Thyroid gland (tissue), 4 donors: ENCODE measurements around the gene NFIA.

Experiments used
- CTCF ChIP-seq, 6 experiments: fragments of 200-600 bp in 3 of 6; fragments of 450-650 bp in 3 of 6; sonication (generic) in 3 of 6; IDR thresholded peaks; one replicate each; pipeline ENCODE4 v1.5.1; 2016 to 2019; ENCODE audit warnings: antibody characterized with exemption in 6 of 6, mild to moderate bottlenecking in 2 of 6, inconsistent platforms in 1 of 6, moderate library complexity in 1 of 6
- POLR2A ChIP-seq, 2 donors: fragments of 450-650 bp; IDR thresholded peaks; one replicate each; pipeline ENCODE4 v1.6.1; 2017; ENCODE audit warnings: antibody characterized with exemption in 2 of 2, mild to moderate bottlenecking in 2 of 2, moderate library complexity in 1 of 2

GRCh38 chr1:61426254-61426653, 343.9 kb downstream of the NFIA start:
- TF ChIP-seq CTCF (IDR thresholded peaks at IDR 0.05) (no peak), POLR2A (IDR thresholded peaks at IDR 0.05) (no peak)
